Measurements from ENCODE around the gene RNF111. TPM values are rescaled to one million over a fixed set of nuclear protein-coding genes. Genes with fewer than 3 reads are reported as not detected.

The RNF111 gene
- polyA plus RNA-seq, 1 donor from 2014 or later: 25.8 TPM

GRCh38 chr15:58981808-58982475 lies 5.5 kb upstream of the RNF111 start:
- Histone ChIP-seq H3F3A (ENCODE audit: insufficient read depth, low read length, poor library complexity, severe bottlenecking) (no peaks in the 10 kb centered on the region), H3K4me3 (ENCODE audit: low read length) (no peak overlapping the region), H3K9ac (ENCODE audit: low read length) (no peak overlapping the region), H4K20me1 (ENCODE audit: insufficient read depth) (no peaks in the 10 kb centered on the region), H3K36me3 (ENCODE audit: insufficient read depth, low read length) (no peaks in the 10 kb centered on the region), H2AFZ (ENCODE audit: low read depth, low read length) (no peak overlapping the region), H3K4me2 (ENCODE audit: low read length) (no peak overlapping the region), H3K79me2 (replicated peaks; ENCODE audit: insufficient read depth, low read length) (no peaks in the 10 kb centered on the region), H3K27ac (ENCODE audit: low read length) (no peak overlapping the region), H3K9me3 (ENCODE audit: low read length) (no peaks in the 10 kb centered on the region), H3K9me2 (ENCODE audit: insufficient read depth, low read length) (no peaks in the 10 kb centered on the region), H3K27me3 (ENCODE audit: insufficient read depth, low read depth, low read length) (no peaks in the 10 kb centered on the region)
- no peak for TF ChIP-seq EP300 (conservative IDR thresholded peaks at IDR 0.05; ENCODE audit: poor library complexity, severe bottlenecking)
- TF ChIP-seq SMC3 (conservative IDR thresholded peaks at IDR 0.05; ENCODE audit: poor library complexity): no peak
- TF ChIP-seq, protein P1, sequence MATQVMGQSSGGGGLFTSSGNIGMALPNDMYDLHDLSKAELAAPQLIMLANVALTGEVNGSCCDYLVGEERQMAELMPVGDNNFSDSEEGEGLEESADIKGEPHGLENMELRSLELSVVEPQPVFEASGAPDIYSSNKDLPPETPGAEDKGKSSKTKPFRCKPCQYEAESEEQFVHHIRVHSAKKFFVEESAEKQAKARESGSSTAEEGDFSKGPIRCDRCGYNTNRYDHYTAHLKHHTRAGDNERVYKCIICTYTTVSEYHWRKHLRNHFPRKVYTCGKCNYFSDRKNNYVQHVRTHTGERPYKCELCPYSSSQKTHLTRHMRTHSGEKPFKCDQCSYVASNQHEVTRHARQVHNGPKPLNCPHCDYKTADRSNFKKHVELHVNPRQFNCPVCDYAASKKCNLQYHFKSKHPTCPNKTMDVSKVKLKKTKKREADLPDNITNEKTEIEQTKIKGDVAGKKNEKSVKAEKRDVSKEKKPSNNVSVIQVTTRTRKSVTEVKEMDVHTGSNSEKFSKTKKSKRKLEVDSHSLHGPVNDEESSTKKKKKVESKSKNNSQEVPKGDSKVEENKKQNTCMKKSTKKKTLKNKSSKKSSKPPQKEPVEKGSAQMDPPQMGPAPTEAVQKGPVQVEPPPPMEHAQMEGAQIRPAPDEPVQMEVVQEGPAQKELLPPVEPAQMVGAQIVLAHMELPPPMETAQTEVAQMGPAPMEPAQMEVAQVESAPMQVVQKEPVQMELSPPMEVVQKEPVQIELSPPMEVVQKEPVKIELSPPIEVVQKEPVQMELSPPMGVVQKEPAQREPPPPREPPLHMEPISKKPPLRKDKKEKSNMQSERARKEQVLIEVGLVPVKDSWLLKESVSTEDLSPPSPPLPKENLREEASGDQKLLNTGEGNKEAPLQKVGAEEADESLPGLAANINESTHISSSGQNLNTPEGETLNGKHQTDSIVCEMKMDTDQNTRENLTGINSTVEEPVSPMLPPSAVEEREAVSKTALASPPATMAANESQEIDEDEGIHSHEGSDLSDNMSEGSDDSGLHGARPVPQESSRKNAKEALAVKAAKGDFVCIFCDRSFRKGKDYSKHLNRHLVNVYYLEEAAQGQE (IDR thresholded peaks at IDR 0.05; ENCODE audit: borderline replicate concordance): no peak
- TF ChIP-seq MXI1 (conservative IDR thresholded peaks at IDR 0.05; ENCODE audit: poor library complexity, severe bottlenecking): no peak
- no peak for TF ChIP-seq CTCF (IDR thresholded peaks at IDR 0.05; ENCODE audit: poor library complexity, severe bottlenecking)
- no peak for TF ChIP-seq EZH2 (IDR thresholded peaks at IDR 0.05; ENCODE audit: borderline replicate concordance, insufficient read depth, low read length, poor library complexity, severe bottlenecking)
- no peak for TF ChIP-seq TAF1 (IDR thresholded peaks at IDR 0.05; ENCODE audit: low read depth)
- TF ChIP-seq RAD21 (conservative IDR thresholded peaks at IDR 0.05): no peak
- no peak for TF ChIP-seq POLR2AphosphoS5 (IDR thresholded peaks at IDR 0.05)

DNA sequence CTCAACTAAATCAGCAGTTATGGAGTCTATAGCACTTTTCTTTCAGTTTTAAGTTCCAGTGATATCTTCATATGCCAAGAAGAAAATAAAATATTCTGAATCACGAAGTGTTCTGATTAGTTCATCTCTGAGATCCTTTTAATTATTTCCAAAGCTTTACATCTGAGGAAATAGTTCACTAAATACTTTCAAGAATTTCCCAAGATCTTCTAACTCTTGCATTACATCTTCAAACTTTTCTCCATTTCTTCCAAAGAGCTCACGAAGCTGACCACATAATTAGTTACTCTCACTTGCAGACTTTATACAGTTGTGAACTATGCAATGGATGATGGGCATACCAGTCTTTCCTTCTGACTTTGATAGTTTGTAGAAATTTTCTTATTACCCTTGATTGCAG lies 4.2 kb upstream of the RNF111 start:
- no peaks in the 10 kb centered on the region for H3F3A ChIP-seq (ENCODE audit: insufficient read depth, low read length, poor library complexity, severe bottlenecking)
- no peaks in the 10 kb centered on the region for H3K9me3 ChIP-seq (ENCODE audit: low read length)
- no peaks in the 10 kb centered on the region for H3K36me3 ChIP-seq (ENCODE audit: insufficient read depth, low read length)
- no peak overlapping the region for H3K4me2 ChIP-seq (ENCODE audit: low read length)
- H3K9ac ChIP-seq (ENCODE audit: low read length): no peak overlapping the region
- no peak overlapping the region for H3K27ac ChIP-seq (ENCODE audit: low read length)
- H3K4me3 ChIP-seq (ENCODE audit: low read length): no peak overlapping the region
- H2AFZ ChIP-seq (ENCODE audit: low read depth, low read length): no peak overlapping the region
- H3K27me3 ChIP-seq (ENCODE audit: insufficient read depth, low read depth, low read length): no peaks in the 10 kb centered on the region
- H4K20me1 ChIP-seq (ENCODE audit: insufficient read depth): no peaks in the 10 kb centered on the region
- no peak for TF ChIP-seq TAF1 (IDR thresholded peaks at IDR 0.05; ENCODE audit: low read depth)
- TF ChIP-seq EZH2 (IDR thresholded peaks at IDR 0.05; ENCODE audit: borderline replicate concordance, insufficient read depth, low read length, poor library complexity, severe bottlenecking): no peak
- no peak for TF ChIP-seq SMC3 (conservative IDR thresholded peaks at IDR 0.05; ENCODE audit: poor library complexity)
- TF ChIP-seq EP300 (conservative IDR thresholded peaks at IDR 0.05; ENCODE audit: poor library complexity, severe bottlenecking): no peak
- no peak for TF ChIP-seq CTCF (IDR thresholded peaks at IDR 0.05; ENCODE audit: poor library complexity, severe bottlenecking)
- TF ChIP-seq RAD21 (conservative IDR thresholded peaks at IDR 0.05): no peak
- TF ChIP-seq POLR2AphosphoS5 (IDR thresholded peaks at IDR 0.05): no peak
- no peak for TF ChIP-seq MXI1 (conservative IDR thresholded peaks at IDR 0.05; ENCODE audit: poor library complexity, severe bottlenecking)
- peaks cover 2% of the 10 kb centered on the region for H3K79me2 ChIP-seq (replicated peaks; ENCODE audit: insufficient read depth, low read length)
- no peaks in the 10 kb centered on the region for H3K9me2 ChIP-seq (ENCODE audit: insufficient read depth, low read length)
